ENCODE data around the gene TSEN15.

Gene TSEN15

DNA sequence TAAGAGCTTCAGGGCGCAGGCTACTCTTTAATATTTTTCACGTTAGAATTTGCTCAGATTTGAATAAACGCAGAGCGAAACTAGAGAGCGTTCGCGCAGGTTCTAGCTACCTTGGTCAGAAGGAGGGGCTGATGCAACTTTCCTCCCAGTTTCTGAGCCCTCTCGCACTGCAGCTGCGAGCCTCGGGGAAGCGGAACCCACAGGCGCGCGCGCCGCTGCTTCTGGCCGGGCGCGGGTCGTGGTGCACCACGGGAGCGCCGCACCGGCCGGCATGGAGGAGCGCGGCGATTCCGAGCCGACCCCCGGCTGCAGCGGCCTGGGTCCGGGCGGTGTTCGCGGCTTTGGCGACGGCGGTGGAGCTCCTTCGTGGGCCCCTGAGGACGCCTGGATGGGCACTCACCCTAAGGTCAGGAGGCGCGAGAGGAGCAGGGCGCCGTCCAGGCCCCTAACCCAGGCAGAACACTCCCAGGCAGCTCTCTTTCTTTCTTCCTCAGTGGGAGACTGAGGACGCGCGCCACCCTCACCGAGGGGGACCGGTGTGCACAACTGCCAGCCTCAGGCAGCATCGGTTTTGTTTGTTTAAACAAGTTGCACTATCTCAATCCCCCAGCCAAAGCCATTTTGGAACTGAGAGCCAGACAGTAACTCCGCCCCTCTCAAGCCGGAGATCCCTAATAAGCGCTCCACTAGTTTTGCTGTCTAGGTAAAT is at the start of gene TSEN15:
Gene TSEN15, plus strand, starts transcription at position 246 of the 709 bp plus-strand sequence. Its CDS starts 26 bp downstream, at position 272.
- no peak for DNase-seq

- no peak for DNase-seq
Measured at GRCh38 chr1:184002071-184002470, 49.5 kb upstream of the TSEN15 start.

- DNase-seq, result no peak
Measured at GRCh38 chr1:184004935-184005334, 46.6 kb upstream of the TSEN15 start.

GRCh38 chr1:184005506-184005905 is 46.0 kb upstream of the TSEN15 start:
- DNase-seq, result no peak

DNA sequence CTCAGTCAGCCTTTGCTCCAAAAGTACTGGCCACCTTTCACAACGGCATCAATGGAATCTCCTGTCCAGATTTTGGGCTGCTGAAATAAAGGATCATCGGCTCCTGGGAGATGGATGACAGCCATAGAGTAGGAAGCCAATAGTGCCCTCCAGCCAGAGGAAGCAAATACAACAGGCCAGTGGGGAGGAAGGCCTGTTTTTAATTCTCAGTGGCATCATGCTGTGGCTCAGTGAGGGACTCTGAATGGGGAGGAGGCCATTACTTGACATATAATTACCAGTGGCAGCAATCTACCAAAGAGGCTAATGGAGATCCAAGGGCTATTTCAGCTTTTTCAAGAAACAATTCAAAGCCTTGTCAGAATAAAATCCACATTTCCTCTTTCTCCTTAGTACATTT is 40.7 kb upstream of the TSEN15 start:
- DNase-seq, result no peak

DNA sequence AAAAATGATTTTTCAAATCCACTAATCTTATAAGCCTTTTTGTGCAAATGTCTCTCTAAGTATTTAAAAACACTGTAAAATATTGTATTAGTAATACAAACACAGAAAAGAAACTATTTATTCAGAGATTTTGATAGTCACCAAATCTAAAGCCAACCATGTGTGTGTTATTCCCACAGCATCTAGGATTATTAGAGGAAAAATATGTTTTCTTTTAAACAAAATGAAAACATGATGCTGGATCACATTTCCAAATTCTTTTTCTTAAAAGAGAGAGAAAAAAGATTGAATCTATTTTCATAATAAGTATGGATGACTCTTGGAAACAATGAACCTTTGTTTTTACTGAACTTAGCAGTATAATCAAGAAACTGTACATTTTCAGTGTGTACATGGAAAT is 39.3 kb upstream of the TSEN15 start:
- DNase-seq, result no peak

DNA sequence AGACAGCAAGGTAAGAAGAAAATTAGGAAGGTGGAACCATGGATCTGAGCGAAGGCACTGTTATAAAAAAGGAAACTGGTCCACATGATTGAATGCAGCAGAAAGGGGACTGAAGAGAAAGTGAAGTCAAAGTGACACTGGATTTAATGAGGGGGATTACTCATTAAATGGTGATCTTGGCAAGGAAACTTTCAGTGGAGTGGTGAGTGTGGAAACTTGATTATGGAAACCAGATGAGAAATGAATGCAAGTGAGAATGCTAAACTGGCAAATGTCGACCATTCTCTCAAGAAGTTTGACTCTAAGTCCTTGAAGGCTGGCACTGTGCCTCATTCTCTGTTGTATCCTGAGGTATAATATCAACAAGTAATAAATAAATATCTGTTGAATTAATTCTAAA is 37.3 kb upstream of the TSEN15 start:
- DNase-seq, result no peak

DNA sequence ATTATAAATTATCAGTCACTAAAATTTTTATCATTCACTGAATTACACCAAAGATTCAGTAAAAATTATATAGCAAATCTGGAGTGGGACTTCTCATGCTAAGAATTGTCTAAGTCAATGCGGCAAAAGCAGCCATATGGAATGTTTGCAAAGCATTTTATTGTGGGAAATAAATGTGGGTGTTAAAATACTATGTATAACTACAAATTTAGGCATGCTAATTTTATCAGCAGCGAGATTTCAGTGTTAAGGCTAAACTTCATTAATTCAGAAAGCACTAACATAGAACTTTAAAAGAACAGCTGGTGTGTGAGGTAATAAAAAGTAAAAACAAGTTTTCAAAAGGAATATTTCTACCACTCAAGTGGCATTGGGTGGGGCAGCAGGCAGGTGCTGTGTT is 35.4 kb upstream of the TSEN15 start:
- DNase-seq, result no peak

GRCh38 chr1:184017306-184017705 is 34.2 kb upstream of the TSEN15 start:
- no peak for DNase-seq

DNA sequence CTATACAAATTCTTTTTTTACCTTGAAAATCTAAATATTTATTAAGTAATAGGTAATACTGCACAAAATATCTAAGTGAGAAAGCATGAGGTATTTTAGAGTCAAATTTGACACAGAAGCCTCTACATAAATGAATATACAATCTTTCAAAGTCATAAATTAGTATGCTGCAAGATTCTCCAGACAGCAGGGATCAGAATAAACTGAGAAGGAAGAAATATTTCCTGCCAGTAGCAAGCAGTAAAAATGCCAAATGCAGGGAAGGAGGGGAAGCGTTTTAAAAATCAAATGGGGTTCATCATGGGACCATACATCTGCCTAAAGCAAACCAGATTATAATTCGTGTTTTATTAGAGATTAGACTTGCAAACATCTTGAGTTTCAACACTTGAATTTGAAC is 32.9 kb upstream of the TSEN15 start:
- DNase-seq, result no peak

GRCh38 chr1:184019069-184019468 is 32.5 kb upstream of the TSEN15 start:
- DNase-seq, result no peak

DNA sequence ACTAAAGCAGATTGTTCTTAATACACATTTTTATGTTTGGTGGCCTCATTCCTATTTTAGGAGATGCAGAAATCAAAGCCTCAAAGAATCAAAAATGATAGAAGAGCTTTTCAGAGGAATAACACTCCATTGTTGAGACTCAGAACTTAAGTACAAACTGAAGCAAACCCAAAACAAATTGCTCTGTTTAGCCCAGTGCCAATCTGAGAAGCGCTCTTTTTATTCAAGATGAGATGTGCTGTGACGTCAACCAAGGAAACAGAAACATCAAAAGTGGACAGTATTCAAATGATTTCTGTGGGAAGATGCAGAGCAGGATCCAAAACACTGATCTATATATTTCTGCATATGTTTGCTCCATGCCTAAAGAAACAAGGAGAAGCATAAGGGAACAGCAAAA is 32.0 kb upstream of the TSEN15 start:
- DNase-seq, result no peak

GRCh38 chr1:184020328-184020727 is 31.2 kb upstream of the TSEN15 start:
- DNase-seq, result no peak

DNA sequence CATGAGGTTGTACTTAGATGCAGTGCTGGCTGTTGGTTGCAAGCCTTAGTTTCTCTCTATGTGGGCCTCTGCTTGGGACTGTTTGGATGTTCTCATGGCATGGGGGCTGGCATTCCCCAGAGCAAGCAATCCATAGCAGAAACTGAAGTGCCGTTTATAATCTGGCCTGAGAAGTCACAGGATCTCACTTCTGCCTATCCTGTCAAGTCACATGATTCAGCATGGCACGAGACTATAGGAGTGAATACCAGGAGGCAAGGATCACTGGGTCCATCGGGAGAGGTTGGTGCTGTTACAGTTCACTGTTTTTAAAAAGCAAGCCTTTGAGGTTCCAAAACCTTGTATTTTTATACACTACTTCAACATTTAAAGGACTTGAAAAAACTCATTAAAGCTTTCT is 30.7 kb upstream of the TSEN15 start:
- DNase-seq, result no peak

- DNase-seq, result no peak
Measured at GRCh38 chr1:184021728-184022127, 29.8 kb upstream of the TSEN15 start.

DNA sequence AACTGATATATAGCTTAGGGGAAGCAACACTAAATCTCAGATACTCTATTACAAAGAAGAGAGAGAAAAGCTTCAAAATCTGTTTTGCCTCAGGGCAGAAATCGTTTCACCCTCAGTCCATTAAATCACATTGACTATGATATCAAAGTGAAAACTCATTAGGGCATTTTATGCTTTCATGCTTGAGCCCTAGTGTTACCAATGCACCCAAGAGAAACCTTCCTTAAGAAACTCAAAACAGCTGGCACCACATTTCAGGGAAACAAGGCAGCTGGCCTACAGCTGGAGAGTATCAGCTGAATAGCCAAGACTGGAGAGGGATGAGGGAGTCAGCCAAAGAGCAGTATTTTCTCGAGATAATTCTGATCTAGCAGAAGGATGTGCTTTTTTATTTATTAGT is 28.9 kb upstream of the TSEN15 start:
- DNase-seq, result no peak

DNA sequence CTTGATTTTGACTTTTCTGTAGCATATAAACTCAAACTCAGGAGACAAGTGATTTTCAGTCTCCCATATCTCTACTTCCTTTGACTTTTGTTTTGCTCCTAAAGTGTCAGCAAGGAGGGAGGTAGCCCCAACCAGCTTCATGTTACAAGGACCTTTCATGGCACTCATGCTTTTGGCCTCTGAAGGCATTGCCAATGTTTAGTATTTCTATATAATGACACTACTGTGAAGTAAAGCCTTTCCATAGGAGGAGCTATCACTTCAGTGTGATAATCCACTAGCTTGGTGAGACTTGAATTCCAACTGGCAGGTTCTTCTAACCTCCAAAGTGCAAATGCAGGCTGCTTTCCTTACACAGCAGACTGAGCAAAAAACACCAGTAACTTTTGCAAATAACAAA is 28.4 kb upstream of the TSEN15 start:
- no peak for DNase-seq

DNA sequence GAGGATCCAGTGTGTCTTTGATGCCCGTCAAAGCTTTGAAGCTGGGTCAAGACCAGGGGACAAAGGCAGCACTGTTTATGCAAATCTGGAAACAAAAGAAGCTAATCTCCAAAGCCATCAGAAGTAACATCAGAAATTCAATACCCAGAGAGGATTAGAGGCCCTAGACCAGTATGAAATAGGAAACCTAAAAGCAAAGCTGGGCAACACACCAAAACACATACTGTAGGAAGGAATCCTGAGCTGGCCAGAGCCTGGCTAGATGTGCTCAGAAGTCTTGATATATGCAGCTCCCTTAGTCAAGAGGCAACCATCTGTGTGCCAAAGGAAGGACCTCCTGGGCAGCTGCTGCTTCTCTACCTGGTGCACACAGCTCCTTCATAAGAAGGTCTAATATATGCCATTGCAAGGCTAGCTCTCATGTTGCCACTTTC is 26.3 kb upstream of the TSEN15 start:
- DNase-seq, result no peak

DNA sequence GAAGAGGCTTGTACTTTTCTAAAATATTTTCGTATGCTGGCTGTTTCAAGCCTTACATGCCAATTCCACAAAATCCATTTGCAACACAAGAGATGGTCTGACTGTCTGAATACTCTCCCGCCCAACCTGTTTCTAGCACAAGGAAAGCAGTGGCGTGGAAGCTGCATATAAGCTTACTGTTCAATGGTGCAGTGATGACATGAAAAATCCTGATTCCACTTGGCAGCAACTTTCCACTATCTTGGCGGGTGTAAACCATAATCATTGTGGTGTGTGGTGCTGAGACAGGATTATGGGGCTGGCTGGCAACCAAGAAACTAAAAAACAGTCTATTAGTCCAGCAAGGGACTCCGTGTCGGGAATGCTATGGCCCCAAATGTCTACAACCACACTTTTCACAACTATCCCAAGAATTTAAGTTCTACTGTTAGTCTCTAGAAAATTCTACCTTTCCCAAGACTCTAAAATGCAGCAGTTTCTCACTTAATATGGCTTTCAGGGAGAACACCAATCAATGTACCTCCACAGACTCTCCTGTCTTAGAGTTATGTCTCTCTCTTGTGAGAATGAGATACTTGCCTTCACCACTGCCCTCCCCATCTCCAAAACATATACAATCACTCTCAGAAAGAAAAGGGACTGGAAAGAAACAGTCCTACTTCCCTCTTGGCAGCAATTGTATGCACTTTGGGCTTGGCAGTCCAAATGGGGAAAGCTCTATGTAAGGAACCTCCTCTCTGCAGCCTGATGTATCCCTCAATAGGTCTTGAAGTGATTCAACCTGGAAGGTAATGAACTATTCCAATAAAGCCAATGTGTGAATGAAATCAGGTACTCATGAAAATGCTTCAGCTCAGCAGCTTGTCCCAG is 23.5 kb upstream of the TSEN15 start:
- no peak for DNase-seq

- no peak for DNase-seq
Measured at GRCh38 chr1:184028854-184029623, 22.5 kb upstream of the TSEN15 start.

DNA sequence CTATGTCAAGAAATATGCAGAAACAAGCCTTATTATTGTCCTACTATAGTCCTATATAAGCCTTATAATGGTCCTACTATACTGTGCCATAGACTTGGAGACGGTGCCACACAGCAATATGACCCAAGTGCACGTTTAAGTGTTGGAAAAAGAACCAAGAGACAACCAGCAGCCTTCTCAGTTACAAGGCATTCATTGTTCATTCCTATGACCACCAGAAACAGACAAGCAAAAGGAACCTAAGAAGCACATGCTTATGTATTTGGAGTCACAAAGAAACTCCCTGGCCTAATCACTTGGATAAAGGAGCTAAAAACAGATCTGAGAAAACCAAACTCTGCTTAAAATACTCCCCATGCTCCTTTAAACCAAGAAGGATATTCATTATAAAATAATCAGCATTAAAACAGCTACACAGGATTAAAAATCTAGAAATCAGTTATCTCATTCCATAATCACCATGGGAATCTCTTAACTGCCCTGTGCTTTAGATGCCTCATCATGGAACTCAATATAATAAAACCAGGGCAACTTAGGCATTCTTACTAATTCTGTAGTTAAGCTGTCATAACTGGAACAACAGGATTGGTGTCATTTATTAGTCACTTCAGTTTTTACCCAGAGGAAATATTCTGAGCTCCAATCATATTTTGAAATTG is 21.0 kb upstream of the TSEN15 start:
- DNase-seq, result no peak

DNA sequence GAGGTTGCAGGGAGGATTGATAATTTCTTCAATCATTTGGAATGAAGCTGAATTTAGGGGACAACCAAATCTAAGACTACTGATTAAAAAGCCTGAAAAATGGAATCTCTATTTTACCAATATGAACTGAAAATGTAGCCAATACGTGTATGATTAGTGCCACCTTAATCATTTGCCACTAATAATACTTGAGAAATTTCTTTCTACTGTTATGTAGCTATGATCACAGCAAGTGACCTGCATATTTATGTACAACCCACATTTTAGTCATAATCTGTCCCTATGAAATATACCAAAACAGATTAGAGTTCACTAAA is 20.5 kb upstream of the TSEN15 start:
- no peak for DNase-seq

Data from GOT3 (cell line).